ENCODE results near the gene FBXW8.

FBXW8 gene

DNA sequence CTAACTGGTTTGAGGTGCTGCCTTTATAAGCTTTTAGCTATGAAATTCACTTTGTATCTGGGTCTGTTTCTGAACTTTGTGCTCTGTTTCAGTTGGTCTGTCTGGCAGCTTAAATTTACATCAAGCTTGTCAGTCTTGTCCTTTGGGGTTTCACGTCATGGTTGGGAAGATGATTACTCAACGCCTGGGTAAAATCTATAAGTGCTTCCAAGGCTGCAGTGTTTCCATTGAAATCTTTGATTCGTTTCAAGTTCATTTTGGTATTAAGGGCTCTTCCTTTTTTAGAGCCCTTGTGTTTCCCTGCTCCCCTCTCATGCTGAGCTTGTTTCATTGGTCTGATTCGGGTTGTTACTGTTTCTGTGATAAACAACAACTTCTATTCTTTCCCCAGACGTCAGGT, 58.2 kb downstream of the FBXW8 start:
- Histone ChIP-seq H3K9me3 (ENCODE audit: control insufficient read depth, insufficient read depth, low read length) (no peaks in the 10 kb centered on the region), H3K36me3 (ENCODE audit: insufficient read depth, low read length) (no peaks in the 10 kb centered on the region; the same call in 1 of the 2 replicates), H3K9ac (ENCODE audit: low read depth, low read length) (no peak overlapping the region), H3K4me1 (ENCODE audit: insufficient read depth, low read length) (peaks cover 11% of the 10 kb centered on the region; the same call in 1 of the 2 replicates)

DNA sequence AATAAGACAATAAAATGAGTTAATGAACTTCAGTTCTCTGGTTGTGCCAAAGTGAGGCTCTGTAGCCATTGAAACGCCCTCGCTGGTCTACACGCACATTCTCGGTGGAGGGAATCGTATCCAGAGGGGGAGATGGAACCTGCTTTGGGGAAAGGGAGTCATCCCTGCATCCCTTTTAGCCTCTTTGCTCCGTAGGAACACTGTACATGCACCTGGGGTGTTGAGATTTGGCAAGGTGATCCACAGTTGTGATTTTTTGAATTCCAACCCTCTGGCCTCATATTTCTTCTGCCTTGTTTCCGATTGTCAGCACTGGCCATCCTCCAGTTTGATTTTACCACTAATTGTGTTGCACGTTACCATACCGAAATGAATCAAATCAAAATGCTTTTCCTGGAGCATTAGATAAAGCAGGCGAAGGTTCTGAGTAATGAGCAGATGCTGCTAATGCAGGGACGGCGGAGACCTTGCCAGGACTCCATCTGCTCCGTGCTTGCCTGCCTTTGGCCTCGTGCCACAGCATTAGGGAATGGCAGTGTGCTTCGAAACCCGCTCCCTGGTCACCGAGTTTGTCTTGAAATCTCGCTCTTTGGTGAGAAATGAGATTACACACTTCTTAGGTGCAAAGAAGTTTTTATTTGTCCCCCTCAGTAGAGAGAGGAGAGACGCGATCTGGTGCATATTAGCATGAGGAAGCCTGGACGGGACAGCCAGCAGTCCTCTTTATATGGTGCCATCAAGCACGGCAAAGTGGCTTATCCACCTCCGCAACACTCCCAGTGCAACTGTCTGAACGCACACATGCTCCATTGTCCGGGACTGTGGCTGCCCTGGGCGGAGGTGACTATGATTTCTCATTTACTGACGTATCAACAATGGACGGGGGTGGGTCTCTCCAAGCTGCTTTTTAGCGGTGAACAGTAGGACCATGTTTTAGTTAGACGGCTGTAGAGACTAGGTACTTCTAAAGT, 59.1 kb downstream of the FBXW8 start:
- H3K9me3 ChIP-seq (ENCODE audit: control insufficient read depth, insufficient read depth, low read length) = no peaks in the 10 kb centered on the region
- H3K9ac ChIP-seq (ENCODE audit: low read depth, low read length) = no peak overlapping the region; the same call in 1 of the 2 replicates

DNA sequence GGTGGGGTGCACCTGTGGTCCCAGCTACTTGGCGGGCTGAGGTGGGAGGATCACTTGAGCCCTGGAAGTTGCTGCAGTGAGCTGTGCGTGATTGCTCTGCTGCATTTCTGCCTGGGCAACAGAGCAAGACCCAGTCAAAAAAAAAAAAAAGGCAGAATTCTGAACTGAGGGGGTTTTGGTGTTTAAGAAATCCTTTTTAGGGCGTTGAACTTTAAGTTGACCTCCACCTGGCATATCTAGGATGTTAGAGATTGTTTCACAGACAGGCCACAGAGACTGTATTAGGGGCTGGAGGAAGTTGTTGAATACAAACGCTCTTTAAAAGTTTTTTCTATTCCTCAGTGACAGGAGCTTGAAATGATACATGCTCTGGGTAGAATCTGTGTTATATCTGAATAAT, 60.5 kb downstream of the FBXW8 start:
- Histone ChIP-seq H3K9ac (ENCODE audit: low read depth, low read length) (no peak overlapping the region), H3K9me3 (ENCODE audit: control insufficient read depth, insufficient read depth, low read length) (no peaks in the 10 kb centered on the region), H3K36me3 (ENCODE audit: insufficient read depth, low read length) (no peaks in the 10 kb centered on the region; the same call in 1 of the 2 replicates), H3K4me1 (ENCODE audit: insufficient read depth, low read length) (peaks cover 11% of the 10 kb centered on the region; the same call in 1 of the 2 replicates)

More for the DNA sequence above, 59.1 kb downstream of the FBXW8 start:
- Histone ChIP-seq H3K36me3 (ENCODE audit: insufficient read depth, low read length) (no peaks in the 10 kb centered on the region; the same call in 1 of the 2 replicates), H3K4me1 (ENCODE audit: insufficient read depth, low read length) (peaks cover 11% of the 10 kb centered on the region; the same call in 1 of the 2 replicates)

DNA sequence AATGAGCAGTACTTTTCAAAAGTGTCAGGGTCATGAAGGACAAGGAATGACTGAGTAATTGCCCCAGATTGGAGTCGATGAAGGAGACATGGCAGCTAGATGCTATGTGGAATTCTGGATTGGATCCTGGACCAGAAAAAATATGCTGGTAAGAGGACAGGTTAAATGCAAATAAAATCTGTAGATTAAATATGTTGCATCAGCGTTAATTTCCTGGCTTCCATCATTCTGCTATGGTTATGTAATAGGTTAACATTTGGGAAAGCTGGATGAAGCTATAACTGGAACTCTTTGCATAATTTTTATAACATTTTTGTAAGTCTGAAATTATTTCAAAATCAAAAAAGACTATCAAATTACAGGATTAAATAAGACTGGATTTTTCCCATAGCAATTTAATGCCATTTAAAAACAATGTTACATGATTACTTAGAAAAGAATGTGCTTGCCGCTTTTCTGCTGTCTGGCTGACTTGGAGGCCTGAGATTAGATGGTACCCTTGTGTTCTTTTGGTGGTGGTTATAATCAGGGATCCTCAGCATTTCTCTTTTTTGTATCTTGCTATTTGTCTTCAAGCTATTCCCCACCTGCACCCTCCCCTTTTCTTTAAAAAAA, 65.1 kb downstream of the FBXW8 start:
- Histone ChIP-seq H3K9ac (ENCODE audit: low read depth, low read length) (no peak overlapping the region), H3K36me3 (ENCODE audit: insufficient read depth, low read length) (no peaks in the 10 kb centered on the region; the same call in 1 of the 2 replicates), H3K4me1 (ENCODE audit: insufficient read depth, low read length) (peaks cover 2% of the 10 kb centered on the region; the same call in 1 of the 2 replicates), H3K9me3 (ENCODE audit: control insufficient read depth, insufficient read depth, low read length) (no peaks in the 10 kb centered on the region)

DNA sequence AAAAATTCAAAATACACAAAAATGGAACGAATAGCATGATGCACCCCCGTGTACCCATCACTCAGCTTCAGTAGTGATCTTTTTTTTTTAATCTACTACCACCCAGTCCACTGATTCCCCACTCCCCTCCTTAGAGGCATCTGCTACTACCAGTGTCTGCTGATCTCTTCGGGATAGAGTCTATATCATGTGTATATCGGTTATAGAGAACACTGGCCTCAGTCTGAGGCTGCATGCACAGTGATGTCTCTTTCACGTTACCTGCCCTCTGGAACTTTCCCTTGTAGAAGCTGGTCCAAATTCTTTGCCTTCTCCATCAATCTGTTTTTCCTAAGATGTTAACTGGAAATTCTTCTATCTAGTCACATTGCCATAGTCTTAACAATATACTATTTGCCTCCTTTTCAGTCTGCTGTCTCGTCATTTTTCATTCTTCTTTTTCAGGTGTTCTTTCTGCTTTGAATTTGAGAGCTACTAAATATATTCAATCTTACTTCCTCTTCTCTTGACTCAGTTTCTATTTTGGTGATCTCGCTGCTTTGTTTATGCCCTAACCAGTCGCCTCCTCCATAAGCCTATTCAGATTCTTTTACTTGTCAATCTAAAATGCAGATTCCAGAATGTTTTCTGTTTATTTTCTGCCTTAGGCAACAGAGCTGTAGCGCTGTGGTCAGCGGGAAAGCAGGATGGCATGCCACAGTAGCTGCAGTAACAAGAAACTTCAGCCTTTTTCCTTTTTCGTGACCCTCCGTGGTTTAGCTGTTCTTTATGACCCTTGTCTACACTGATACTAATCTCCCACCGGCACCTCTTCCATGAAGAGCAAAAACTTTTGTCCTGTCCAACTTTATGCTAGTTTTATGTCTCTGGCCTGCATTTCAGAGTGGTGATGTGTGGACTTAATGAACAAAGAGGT, 67.0 kb downstream of the FBXW8 start:
- Histone ChIP-seq H3K4me1 (ENCODE audit: insufficient read depth, low read length) (no peaks in the 10 kb centered on the region), H3K9ac (ENCODE audit: low read depth, low read length) (no peak overlapping the region), H3K9me3 (ENCODE audit: control insufficient read depth, insufficient read depth, low read length) (no peaks in the 10 kb centered on the region), H3K36me3 (ENCODE audit: insufficient read depth, low read length) (no peaks in the 10 kb centered on the region; the same call in 1 of the 2 replicates)

DNA sequence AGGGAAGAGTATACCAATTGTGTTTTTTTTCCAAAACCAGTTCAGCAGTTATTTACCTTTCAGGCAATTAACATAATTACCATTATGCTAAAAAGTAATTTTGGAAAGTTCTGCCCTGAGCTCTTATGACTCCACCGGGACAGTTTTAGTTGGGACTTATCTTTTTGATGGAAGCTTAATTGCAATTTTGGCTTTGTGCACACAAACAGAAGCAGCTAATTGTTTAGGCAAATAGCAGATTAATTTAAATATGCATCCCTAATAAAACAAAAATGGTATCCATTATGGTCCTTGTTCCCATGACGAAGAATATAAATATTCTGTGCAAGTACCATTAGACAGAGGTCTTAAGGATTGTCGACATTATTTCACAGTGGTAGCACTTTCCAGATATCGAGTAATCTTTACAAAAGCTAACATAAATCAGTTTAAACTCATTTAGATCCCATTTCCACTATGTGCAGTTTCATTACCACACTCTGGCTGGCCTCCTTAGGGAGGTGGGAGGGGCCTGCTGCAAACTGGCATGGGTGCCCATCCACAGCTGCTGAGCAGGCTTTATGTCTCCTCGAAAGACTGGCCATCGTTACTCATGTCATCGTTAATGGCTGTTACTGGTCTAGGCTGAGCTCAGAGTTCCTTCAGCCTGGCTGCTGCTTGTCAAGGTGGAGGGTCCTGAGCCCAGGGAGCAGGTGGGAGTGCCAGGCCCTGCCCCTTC, 68.2 kb downstream of the FBXW8 start:
- Histone ChIP-seq H3K4me1 (ENCODE audit: insufficient read depth, low read length) (no peaks in the 10 kb centered on the region), H3K9me3 (ENCODE audit: control insufficient read depth, insufficient read depth, low read length) (no peaks in the 10 kb centered on the region), H3K36me3 (ENCODE audit: insufficient read depth, low read length) (no peaks in the 10 kb centered on the region), H3K9ac (ENCODE audit: low read depth, low read length) (no peak overlapping the region)

DNA sequence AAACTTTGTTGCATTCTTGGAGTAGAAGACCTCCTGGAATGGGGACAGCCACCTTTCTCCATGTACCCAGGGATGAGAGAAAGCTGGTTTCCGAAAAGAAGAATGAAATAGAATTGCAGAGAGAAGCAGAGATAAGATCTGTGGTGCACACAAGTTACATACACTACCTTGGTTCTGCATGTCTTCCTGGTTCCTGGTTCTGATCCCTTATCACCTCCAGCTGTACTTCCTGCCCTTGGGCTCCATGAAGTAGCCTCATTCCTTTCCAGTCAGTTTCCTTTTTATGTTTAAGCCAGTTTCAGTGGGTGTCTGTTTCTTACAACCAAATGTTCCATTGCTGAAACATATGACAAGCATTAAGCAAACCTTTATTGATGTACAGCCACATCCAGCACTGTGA, 69.3 kb downstream of the FBXW8 start:
- Histone ChIP-seq H3K9ac (ENCODE audit: low read depth, low read length) (no peak overlapping the region), H3K36me3 (ENCODE audit: insufficient read depth, low read length) (no peaks in the 10 kb centered on the region), H3K9me3 (ENCODE audit: control insufficient read depth, insufficient read depth, low read length) (no peaks in the 10 kb centered on the region), H3K4me1 (ENCODE audit: insufficient read depth, low read length) (no peaks in the 10 kb centered on the region)

DNA sequence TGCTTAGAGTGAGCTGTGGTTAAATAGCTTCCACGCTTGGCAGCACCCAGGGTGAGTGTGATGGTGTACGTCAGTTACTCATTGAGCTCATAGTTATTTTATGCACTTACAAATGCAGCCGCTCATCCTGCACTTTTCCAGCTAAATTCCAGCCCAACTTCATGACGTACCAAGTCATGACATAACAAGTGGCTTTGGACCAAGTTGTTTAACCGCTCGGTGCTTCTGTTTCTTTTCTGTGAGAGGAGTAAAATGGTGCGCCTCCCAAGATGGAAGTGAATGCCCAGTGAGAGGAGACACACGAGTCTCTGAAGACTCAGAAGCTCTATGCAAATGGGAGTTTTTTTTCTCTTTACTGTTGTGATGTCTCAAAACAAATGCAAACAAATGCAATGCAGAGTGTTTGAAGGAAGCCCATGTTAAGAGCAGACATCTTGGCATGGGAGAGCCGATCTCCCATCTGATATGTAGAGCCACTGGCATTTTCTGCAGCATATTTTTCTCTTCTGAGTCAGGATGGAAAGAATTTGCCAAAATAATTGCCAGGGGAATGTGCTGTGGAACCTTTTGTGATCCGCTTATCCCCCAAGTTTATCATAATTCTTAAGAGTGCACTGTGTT, 72.2 kb downstream of the FBXW8 start:
- Histone ChIP-seq H3K9ac (ENCODE audit: low read depth, low read length) (no peak overlapping the region), H3K4me1 (ENCODE audit: insufficient read depth, low read length) (no peaks in the 10 kb centered on the region), H3K9me3 (ENCODE audit: control insufficient read depth, insufficient read depth, low read length) (no peaks in the 10 kb centered on the region), H3K36me3 (ENCODE audit: insufficient read depth, low read length) (no peaks in the 10 kb centered on the region)

DNA sequence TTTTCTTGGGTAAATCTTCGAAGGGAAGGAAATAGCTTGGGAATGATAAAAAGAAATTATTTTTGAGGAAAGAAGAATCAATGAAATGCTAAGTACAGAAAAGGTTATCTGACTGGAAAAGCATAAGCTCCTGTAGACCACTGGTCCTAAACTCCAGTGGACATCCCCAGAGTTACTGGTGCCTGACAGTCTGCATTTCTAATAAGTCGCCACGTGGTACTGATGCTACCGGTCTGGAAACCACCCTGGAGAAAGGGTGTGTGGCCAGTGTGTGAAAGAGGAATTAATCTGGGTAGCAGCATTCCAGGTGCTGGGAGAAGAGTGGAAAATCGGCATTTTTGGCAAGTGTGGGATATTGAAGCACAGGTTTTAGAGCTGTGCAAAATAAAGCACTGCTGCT, 73.3 kb downstream of the FBXW8 start:
- Histone ChIP-seq H3K9ac (ENCODE audit: low read depth, low read length) (no peak overlapping the region), H3K4me1 (ENCODE audit: insufficient read depth, low read length) (no peaks in the 10 kb centered on the region), H3K36me3 (ENCODE audit: insufficient read depth, low read length) (no peaks in the 10 kb centered on the region), H3K9me3 (ENCODE audit: control insufficient read depth, insufficient read depth, low read length) (no peaks in the 10 kb centered on the region)

DNA sequence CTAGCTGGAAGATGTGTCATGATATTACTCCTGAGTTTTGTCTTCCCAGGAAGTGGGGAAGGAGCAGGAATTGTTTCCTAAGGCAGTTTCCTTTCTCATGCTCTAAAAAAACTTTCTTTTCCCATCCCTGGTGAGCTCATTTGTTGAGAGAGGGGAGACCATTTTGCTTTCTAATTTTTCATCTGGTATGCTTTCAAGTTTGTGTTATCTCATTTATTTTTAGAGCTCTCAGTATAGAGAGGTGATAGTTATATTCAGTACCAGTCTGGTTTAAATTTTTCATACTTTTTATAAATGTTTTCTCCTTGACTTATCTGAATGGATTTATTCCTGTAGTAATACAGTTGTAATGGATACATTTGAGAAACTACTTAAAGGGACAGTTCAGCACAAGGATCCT, 79.6 kb downstream of the FBXW8 start:
- Histone ChIP-seq H3K9me3 (ENCODE audit: control insufficient read depth, insufficient read depth, low read length) (no peaks in the 10 kb centered on the region), H3K9ac (ENCODE audit: low read depth, low read length) (no peak overlapping the region), H3K36me3 (ENCODE audit: insufficient read depth, low read length) (no peaks in the 10 kb centered on the region), H3K4me1 (ENCODE audit: insufficient read depth, low read length) (no peaks in the 10 kb centered on the region)

DNA sequence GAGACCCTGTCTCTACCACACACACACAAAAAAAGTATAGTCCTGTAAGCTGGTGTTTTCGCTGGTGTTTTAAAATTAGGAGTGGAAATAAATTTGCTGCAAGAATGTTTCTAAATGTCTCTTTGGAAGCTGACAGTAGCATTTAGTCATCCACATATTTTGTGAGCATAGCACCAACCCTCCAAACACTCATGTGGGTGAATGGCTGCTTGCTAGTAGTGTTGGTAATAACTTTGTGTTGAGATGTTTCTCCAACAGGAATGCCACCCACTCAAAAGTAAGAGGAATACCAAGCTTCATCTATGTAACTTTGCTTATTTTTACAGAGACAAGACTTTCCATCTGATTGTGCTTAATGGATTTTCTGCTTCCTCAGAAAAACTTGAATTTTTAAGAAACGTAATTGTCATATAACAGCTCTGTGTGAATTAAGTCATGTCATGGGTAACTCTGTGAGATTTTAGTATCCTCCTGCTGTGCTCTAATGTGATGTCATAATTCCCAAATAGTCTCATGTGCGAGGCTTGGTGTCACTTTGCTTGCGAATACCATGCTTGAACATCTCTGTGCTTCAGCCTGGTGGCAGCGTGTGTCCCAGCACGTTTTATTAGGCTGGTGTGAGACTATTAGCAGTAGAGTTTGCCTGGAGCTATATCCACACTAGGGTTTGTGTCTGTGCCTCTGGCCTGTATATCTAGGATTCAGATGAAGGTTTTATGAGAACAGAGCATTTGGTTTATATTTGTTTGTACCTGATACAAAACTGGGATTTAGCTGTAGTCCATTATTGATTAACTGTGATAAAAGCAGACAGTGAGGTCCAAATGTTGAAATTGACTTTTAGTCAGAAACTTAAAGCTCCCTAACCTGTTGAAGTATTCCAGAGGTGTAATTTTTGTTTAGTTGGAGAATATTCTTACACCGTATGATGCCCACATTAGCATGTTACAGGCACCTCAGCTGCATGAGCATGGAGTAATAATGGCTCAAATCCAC, 80.5 kb downstream of the FBXW8 start:
- no peaks in the 10 kb centered on the region for H3K36me3 ChIP-seq (ENCODE audit: insufficient read depth, low read length)
- no peak overlapping the region for H3K9ac ChIP-seq (ENCODE audit: low read depth, low read length)
- no peaks in the 10 kb centered on the region for H3K9me3 ChIP-seq (ENCODE audit: control insufficient read depth, insufficient read depth, low read length)
- H3K4me1 ChIP-seq (ENCODE audit: insufficient read depth, low read length) = no peaks in the 10 kb centered on the region

DNA sequence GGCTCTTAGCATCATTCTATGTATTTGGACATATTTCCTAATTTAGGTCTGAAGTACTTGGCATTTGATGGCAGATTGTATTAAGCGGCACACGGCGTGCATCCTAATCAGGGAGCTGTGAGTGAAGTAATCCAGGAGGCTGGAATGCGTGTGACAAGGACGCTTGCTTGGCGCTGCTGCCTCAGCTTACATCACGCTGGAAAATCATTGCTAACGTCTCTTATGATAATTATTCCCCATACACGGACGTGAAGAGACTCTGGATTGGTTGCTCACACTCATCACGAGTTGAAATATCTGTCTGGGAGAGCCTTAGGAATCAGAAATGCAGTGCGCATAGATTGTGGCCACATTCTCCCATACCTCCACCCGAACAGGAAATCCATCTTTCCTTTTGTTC, 85.3 kb downstream of the FBXW8 start:
- H3K36me3 ChIP-seq (ENCODE audit: insufficient read depth, low read length) = no peaks in the 10 kb centered on the region
- peaks cover 9% of the 10 kb centered on the region; the same call in 1 of the 2 replicates for H3K4me1 ChIP-seq (ENCODE audit: insufficient read depth, low read length)
- no peaks in the 10 kb centered on the region for H3K9me3 ChIP-seq (ENCODE audit: control insufficient read depth, insufficient read depth, low read length)
- H3K9ac ChIP-seq (ENCODE audit: low read depth, low read length) = no peak overlapping the region

All from ES-I3 (cell line).